Activated naive CD8-positive, alpha-beta T cell treated with anti-CD3 and anti-CD28 coated beads for 36 hours (primary cell): ENCODE data around the gene GDNF. TPM values are rescaled to one million over a fixed set of nuclear protein-coding genes. Genes with fewer than 3 reads are reported as not detected.
"Not testable (repeated sequence)": the region's sequence is repeated elsewhere in the genome, so short reads cannot be mapped to it uniquely, and the experiment has no call there.

Source experiments
- DNase-seq: peaks from one replicate; pipeline ENCODE4 v3.0.0; 2021
- H3K27ac Mint-ChIP-seq: one replicate; pipeline ENCODE4 v1.8.0; 2022; ENCODE audit warnings: mild to moderate bottlenecking, moderate library complexity, mixed read lengths
- H3K27me3 Mint-ChIP-seq: one replicate; pipeline ENCODE4 v1.8.0; 2022; ENCODE audit warnings: mild to moderate bottlenecking, mixed read lengths
- H3K36me3 Mint-ChIP-seq: one replicate; pipeline ENCODE4 v1.8.0; 2021; ENCODE audit warnings: mild to moderate bottlenecking, mixed read lengths
- H3K4me1 Mint-ChIP-seq: one replicate; pipeline ENCODE4 v1.8.0; 2021; ENCODE audit warnings: mixed read lengths
- H3K4me3 Mint-ChIP-seq: one replicate; pipeline ENCODE4 v1.8.0; 2022; ENCODE audit warnings: mild to moderate bottlenecking, moderate library complexity, mixed read lengths
- H3K9me3 Mint-ChIP-seq: one replicate; pipeline ENCODE4 v1.8.0; 2022; ENCODE audit warnings: mixed read lengths
- total RNA-seq, 2 experiments: library from RNA; stranded (reverse); gene quantifications; one replicate each; pipeline ENCODE4 v1.2.3, GENCODE V29; 2021

Gene GDNF, protein sequence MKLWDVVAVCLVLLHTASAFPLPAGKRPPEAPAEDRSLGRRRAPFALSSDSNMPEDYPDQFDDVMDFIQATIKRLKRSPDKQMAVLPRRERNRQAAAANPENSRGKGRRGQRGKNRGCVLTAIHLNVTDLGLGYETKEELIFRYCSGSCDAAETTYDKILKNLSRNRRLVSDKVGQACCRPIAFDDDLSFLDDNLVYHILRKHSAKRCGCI
- not detected for total RNA-seq

DNA sequence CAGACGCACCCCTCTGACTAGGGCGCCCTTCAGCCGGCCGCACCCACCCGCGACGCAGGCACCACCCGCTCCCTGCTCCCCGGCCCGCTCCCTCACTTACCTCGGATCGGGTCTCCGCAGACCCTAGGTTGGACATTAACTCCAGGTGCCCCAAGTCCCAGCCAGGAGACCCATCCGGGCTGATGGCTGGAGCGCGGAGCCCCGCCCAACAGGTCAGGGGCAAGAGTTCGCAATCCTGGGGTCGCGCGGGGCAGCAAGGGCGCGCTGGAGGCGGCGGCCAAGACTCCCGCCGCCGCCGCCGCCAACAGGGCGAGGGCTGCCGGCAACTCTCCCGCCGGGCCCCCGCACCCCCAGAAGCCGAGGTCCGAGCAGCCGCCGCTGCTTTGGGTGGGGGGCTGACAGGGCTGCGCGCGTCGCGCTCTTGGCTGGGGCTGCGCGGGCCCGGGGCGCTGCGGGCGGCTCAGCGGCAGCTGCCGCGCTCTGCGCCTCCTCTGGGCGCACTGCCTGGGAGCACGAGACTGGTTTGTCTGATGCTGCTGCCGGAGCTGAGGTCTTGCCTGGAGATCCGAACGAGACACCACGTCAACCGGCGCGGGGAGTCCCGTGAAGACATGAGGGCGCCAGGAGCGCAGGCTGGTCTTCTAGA lies at the start of gene GDNF:
TSS of gene GDNF (minus strand) at position 635 of the 646 bp plus-strand sequence. CDS start 5,245 bp downstream, outside the sequence.
- H3K36me3 Mint-ChIP-seq, result no peaks in the 10 kb centered on the region
- H3K9me3 Mint-ChIP-seq, result no peaks in the 10 kb centered on the region
- peaks cover 22% of the 10 kb centered on the region for H3K4me1 Mint-ChIP-seq
- H3K4me3 Mint-ChIP-seq, result no peak within 1 kb of the TSS
- no peak for DNase-seq
- H3K27ac Mint-ChIP-seq, result no peak within 1 kb of the TSS
- peaks cover 94% of the 10 kb centered on the region for H3K27me3 Mint-ChIP-seq

DNA sequence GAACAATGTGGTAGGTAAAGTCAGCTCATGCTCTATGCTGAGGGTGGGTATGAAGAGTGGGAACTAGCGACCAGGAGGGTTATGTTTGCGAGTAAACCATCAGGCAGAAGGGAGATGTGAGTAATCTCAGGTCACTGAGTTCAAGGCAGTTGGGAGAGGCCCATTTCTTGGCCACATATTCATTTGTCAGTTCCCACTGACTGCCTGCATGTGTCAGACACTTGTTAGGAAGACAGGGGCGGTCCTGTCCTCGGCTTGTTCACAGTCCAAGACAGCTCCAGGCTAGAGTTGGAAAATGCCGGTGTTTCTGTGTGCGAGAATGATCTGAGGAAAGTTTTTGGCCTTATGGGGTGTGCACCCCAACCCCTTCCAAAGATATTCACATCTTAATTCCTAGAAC lies 48.6 kb upstream of the GDNF start:
- Mint-ChIP-seq H3K36me3 (no peaks in the 10 kb centered on the region), H3K27ac (no peak overlapping the region), H3K9me3 (peaks cover 1% of the 10 kb centered on the region), H3K27me3 (peaks cover 4% of the 10 kb centered on the region), H3K4me3 (no peak overlapping the region), H3K4me1 (no peaks in the 10 kb centered on the region)
- DNase-seq, result no peak

DNA sequence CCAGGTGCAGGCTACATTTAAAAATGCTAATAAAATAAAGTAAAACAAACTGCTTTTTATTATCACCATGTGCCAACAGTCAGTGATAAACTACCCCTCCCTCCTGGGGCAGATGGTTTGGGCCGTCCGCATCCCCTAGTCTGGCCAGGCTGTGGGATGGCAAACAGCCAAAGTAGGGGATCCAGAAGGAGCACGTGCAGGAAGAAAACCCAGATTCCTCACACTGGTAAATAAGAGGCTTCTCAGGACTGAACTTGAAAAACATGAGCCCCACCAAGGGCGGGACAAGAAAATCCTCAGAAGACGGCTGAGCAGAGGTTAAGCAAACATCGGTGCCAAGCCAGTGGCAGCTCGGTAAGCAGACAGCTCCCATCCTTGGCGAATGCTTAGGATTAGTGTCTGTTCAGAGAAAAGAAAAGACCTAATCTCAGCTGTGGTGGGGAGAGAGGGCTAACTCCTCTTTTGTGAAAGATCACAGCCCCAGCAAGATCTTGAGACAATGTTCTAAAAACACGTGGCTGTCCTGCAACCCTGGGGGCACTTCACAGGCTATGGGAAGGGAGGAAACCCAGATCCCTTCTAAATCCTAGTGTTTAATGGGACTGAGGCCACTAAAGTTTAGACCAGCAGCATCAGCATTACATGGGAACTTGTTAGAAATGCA lies 46.5 kb upstream of the GDNF start:
- Mint-ChIP-seq H3K27me3 (peaks cover 4% of the 10 kb centered on the region), H3K27ac (no peak overlapping the region), H3K4me3 (no peak overlapping the region), H3K4me1 (no peaks in the 10 kb centered on the region), H3K9me3 (peaks cover 1% of the 10 kb centered on the region), H3K36me3 (no peaks in the 10 kb centered on the region)
- DNase-seq, result no peak

DNA sequence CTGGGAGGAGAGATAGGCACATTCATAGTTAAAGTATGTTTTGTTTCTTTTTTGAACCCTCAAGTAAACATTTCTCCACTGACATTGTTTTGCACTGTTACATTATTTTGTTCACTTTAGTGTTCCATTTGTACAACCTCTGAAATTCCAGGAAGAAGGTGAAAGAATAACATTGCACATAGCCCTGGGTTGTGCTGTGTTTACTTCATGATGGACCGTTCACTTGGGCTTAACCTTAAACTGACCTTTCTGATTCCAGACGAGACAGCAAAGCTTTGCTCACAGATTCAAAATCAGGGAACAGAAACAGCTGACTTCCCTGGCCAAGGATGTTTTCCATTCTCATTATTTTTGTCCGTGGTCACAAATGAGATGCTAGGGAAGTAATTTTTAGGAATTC lies 42.8 kb upstream of the GDNF start:
- Mint-ChIP-seq H3K9me3 (peaks cover 1% of the 10 kb centered on the region), H3K4me1 (no peaks in the 10 kb centered on the region), H3K4me3 (no peak overlapping the region), H3K27ac (no peak overlapping the region), H3K36me3 (no peaks in the 10 kb centered on the region), H3K27me3 (peaks cover 6% of the 10 kb centered on the region)
- no peak for DNase-seq

DNA sequence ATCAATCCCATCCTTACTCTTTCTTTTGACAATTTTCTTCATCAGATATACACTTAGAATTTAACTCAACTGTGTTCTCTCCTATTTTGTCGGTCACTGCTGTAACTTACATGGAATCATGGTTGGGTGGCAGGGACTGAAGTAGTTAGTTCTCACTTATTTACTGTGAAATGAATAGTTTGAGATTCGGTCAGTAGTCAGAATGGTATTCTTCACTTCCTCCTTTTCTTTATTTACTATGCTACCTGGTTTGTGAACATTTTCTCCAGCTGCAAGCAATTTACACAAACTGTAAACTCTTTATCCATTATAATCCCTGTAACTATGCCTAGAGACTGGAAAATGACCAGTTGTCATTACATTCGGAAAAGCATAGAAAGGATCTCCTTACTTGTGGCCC lies 41.5 kb upstream of the GDNF start:
- no peaks in the 10 kb centered on the region for H3K4me1 Mint-ChIP-seq
- no peak for DNase-seq
- no peak overlapping the region for H3K27ac Mint-ChIP-seq
- no peaks in the 10 kb centered on the region for H3K36me3 Mint-ChIP-seq
- no peak overlapping the region for H3K4me3 Mint-ChIP-seq
- H3K27me3 Mint-ChIP-seq, result peaks cover 6% of the 10 kb centered on the region
- peaks cover 1% of the 10 kb centered on the region for H3K9me3 Mint-ChIP-seq

DNA sequence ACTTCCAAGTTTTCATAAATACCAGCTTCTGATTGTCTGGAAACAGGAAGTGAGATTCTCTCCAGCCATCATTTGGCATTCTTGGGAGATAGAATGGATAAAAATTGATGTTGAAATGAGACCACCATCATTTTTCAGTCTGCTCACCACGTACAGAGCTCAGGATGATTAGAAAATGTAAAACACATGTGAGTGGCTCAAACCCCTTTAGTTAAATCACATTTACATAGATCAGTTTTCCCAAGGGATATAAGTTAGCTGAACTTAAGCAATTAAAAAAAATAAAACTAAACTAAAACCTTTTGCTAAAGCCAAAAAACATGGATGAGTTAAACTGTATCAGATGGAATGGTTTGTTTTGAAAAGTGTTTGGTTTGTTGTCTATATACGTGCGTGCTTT lies 37.1 kb upstream of the GDNF start:
- no peaks in the 10 kb centered on the region for H3K4me1 Mint-ChIP-seq
- no peak overlapping the region for H3K4me3 Mint-ChIP-seq
- peaks cover 3% of the 10 kb centered on the region for H3K27me3 Mint-ChIP-seq
- DNase-seq, result no peak
- no peak overlapping the region for H3K27ac Mint-ChIP-seq
- H3K36me3 Mint-ChIP-seq, result no peaks in the 10 kb centered on the region
- no peaks in the 10 kb centered on the region for H3K9me3 Mint-ChIP-seq

DNA sequence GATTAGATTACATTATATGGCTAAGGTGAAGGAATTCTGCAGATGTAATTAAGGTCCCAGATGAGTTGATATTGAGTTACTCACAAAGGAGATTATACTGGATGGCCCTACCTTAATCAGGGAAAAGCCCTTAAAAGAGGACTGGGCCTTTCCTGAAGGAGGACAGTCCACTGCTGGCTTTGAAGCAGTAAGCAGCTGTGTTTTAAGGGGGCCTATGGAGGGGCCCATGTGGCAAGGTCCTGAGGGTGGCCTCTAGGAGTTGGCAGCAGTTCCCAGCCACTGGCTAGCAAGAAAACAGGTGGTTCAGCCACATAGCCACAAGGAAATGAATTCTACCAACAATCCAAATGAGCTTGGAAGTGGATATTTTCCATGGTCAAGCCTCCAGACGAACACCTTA lies 36.4 kb upstream of the GDNF start:
- no peak for DNase-seq
- Mint-ChIP-seq H3K4me1 (no peaks in the 10 kb centered on the region), H3K4me3 (no peak overlapping the region), H3K36me3 (no peaks in the 10 kb centered on the region), H3K9me3 (no peaks in the 10 kb centered on the region), H3K27ac (no peak overlapping the region), H3K27me3 (peaks cover 3% of the 10 kb centered on the region)

DNA sequence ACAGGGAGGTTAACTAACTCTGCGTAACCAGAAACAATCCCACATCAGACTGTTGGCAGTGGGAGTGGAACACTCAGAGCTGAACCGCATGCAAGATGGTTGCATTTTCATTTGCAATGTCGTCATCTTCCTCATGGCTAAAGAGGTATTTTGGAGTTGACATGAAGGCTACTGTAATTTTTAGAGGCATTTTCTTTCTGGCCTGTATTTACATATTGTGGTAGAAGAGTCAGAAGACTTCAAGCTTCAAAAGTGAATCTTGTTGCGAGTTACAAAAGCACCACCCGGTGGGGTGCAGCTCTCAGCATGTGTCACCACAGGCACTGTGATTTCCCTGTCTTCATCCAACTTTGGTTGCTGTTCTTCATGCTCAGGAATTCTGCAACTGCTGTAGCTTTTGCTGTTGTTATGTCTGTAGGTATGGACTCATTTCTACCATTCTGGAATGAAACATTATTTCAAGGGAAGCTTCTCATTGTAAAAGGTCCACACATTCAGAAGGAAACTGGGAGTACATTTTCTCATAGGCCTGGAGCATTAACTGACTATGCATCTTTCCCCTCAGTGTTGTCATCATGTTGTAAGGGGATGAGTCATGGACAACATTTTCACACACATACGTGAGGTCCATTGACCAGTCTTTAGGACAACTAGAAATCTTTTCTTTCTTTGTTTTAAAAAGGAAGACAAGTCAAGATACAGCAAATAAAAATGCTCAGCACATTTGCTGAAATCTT lies 35.4 kb upstream of the GDNF start:
- Mint-ChIP-seq H3K4me1 (no peaks in the 10 kb centered on the region), H3K27ac (no peak overlapping the region), H3K9me3 (no peaks in the 10 kb centered on the region), H3K4me3 (no peak overlapping the region), H3K36me3 (no peaks in the 10 kb centered on the region), H3K27me3 (peaks cover 3% of the 10 kb centered on the region)
- DNase-seq, result no peak

DNA sequence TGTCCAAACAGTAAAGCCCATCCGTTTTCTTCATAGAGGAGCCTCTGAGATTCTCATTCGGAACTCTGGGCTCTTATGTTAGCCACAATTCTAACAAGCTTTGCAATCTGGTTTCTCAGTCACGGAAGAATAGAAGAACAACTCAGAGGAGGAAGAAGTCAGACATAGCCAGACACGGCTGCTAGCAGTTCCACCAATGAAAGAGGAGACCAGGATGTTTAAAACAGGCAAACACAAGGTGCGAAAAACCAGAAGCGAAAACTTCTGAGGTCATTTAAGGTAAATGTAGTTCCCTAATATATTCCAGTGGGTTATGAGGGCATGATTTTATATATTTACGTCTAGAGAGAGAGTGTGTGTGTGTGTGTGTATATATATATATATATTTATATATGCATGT lies 34.1 kb upstream of the GDNF start:
- Mint-ChIP-seq H3K27me3 (no peaks in the 10 kb centered on the region), H3K4me1 (no peaks in the 10 kb centered on the region), H3K4me3 (no peak overlapping the region), H3K9me3 (no peaks in the 10 kb centered on the region), H3K27ac (no peak overlapping the region), H3K36me3 (no peaks in the 10 kb centered on the region)
- no peak for DNase-seq

DNA sequence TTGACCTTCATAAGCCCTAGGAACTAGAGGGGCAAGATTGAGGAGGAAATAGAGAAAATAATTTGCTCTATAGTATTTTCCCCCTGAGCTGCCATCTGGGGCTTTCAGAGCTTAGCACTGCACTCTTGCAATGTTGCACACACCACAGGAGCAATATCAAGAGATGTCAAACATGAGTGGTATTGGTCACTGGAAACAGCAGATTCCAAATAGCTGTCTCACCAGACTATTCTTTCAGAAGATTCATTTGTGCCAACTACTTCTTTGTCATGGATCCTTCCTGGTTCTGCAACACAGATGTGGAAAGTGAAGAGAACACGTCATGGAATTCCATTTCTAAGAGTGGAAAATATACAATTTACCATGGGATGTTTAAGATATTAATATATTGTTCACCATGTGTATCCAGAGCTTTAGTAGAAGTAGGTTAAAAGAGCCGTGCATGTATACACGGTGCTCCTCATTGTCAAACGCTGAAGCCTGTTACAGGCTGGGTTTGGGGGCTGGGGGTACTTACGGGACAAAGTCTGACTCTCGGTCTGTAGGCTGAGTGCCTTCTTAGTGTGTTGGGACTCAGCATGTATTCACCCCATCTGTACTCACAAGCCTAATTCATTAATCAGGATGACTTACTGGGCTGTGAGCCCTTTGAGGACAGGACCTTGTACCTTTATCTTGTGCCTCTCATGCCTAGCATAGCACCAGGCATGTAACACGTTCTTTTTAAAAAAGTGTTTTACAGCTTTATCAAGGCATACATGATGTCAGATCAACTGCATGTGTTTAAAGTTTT lies 31.4 kb upstream of the GDNF start:
- Mint-ChIP-seq H3K36me3 (no peaks in the 10 kb centered on the region), H3K4me3 (no peak overlapping the region), H3K9me3 (no peaks in the 10 kb centered on the region), H3K27me3 (no peaks in the 10 kb centered on the region), H3K27ac (no peak overlapping the region), H3K4me1 (no peaks in the 10 kb centered on the region)
- no peak for DNase-seq

DNA sequence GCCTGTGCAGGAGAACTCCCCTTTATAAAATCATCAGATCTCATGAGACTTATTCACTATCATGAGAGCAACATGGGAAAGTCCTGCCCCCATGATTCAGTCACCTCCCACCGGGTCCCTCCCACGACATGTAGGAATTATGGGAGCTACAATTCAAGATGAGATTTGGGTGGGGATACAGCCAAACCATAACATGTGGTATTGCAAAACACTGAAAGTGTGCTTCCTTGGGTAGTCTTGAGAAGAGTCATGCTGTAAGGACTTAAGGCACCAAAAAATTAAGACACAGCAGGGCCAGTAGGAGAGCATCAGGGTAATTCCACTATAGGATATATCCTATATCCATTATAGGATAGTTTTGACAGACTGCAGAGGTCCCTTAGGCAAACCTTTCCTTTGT lies 29.4 kb upstream of the GDNF start:
- no peaks in the 10 kb centered on the region for H3K4me1 Mint-ChIP-seq
- H3K9me3 Mint-ChIP-seq, result no peaks in the 10 kb centered on the region
- no peaks in the 10 kb centered on the region for H3K36me3 Mint-ChIP-seq
- no peak overlapping the region for H3K4me3 Mint-ChIP-seq
- H3K27me3 Mint-ChIP-seq, result peaks cover 4% of the 10 kb centered on the region
- H3K27ac Mint-ChIP-seq, result no peak overlapping the region
- DNase-seq, result no peak

DNA sequence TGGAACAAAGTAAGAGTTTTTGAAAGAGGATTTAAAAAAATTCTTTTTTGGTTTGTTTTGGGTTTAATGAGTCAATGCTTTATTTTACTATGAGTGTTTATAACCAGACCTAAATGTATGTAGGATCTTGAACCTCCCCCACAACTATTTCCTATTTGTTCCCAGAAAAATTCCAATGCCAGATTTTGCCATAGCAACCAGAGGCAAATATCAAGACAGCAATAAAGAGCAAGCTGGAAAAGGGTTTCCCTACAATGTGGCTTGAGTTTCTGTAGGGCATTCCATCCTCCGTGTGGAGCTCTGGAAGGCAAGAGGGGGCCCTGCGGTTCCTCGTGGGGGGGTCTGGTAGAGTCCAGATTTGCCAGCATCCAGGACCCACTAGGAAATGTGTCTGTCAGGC lies 27.8 kb upstream of the GDNF start:
- no peaks in the 10 kb centered on the region for H3K36me3 Mint-ChIP-seq
- no peaks in the 10 kb centered on the region for H3K9me3 Mint-ChIP-seq
- H3K4me3 Mint-ChIP-seq, result no peak overlapping the region
- peaks cover 4% of the 10 kb centered on the region for H3K27me3 Mint-ChIP-seq
- no peak for DNase-seq
- H3K4me1 Mint-ChIP-seq, result no peaks in the 10 kb centered on the region
- H3K27ac Mint-ChIP-seq, result no peak overlapping the region

DNA sequence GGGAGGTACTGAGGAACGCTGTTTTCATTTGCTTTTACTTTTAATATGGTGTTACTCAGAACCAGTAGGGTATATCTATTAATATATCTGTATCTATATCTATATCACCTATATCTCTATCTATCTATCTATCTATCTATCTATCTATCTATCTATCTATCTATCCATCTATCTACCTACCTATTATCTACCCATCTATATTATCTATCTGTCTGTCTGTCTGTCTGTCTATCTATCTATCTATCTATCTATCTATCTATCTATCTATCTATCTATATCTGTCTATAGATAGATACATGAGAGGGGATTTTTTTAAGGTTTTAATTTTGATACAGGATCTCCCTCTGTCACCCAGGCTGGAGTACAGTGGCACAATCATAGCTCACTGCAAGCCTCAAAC lies 23.1 kb upstream of the GDNF start:
- H3K27me3 Mint-ChIP-seq, H3K4me3 Mint-ChIP-seq, H3K4me1 Mint-ChIP-seq, DNase-seq, H3K27ac Mint-ChIP-seq, H3K36me3 Mint-ChIP-seq, H3K9me3 Mint-ChIP-seq: not testable (repeated sequence)

DNA sequence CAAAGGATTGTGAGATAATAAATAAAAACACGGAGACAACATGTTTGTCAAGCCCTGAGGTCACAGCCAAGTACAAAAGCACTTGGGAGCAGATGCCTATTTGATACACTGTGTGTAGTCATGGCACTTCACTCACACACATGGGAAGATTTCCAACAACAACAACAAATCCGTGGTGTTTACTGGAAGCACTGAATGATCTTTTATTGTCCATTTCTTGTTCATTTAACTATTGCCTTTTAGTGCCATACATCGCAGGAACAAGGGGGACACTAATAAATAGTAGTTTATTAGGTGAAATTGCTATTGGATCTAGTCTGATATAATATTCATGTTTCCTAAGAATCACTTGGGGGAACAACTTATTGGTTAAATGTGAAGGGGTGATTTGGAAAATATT lies 20.4 kb upstream of the GDNF start:
- Mint-ChIP-seq H3K9me3 (no peaks in the 10 kb centered on the region), H3K4me1 (no peaks in the 10 kb centered on the region), H3K27ac (no peak overlapping the region), H3K4me3 (no peak overlapping the region), H3K27me3 (peaks cover 8% of the 10 kb centered on the region), H3K36me3 (no peaks in the 10 kb centered on the region)
- no peak for DNase-seq

DNA sequence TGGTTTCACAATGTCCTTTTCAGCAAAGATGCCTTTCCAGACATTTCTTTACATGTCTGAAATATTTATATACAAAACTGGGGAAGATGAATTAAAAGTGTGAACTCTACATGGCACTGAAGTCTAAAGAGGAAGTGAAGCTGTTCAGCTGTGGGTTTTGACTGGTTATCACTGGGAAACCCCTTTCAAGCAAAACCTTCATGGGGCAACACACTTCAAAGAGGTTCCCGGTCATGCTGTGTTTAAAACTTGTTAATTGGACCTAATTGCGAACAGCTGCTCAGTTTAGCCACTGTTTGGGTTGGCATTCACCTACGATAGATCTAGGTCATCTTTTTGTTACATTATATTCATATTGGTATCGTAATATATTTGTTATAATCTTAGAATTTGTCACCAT lies 20.0 kb upstream of the GDNF start:
- H3K9me3 Mint-ChIP-seq, result no peaks in the 10 kb centered on the region
- no peak overlapping the region for H3K27ac Mint-ChIP-seq
- H3K4me3 Mint-ChIP-seq, result no peak overlapping the region
- H3K36me3 Mint-ChIP-seq, result no peaks in the 10 kb centered on the region
- H3K4me1 Mint-ChIP-seq, result no peaks in the 10 kb centered on the region
- no peak for DNase-seq
- peaks cover 8% of the 10 kb centered on the region for H3K27me3 Mint-ChIP-seq
